ENCODE measurements around the gene DEF6. TPM values are rescaled to one million over a fixed set of nuclear protein-coding genes. Genes with fewer than 3 reads are reported as not detected.

The DEF6 gene
- total RNA-seq, 1 donor from 2014 or later, result 6.2 TPM

DNA sequence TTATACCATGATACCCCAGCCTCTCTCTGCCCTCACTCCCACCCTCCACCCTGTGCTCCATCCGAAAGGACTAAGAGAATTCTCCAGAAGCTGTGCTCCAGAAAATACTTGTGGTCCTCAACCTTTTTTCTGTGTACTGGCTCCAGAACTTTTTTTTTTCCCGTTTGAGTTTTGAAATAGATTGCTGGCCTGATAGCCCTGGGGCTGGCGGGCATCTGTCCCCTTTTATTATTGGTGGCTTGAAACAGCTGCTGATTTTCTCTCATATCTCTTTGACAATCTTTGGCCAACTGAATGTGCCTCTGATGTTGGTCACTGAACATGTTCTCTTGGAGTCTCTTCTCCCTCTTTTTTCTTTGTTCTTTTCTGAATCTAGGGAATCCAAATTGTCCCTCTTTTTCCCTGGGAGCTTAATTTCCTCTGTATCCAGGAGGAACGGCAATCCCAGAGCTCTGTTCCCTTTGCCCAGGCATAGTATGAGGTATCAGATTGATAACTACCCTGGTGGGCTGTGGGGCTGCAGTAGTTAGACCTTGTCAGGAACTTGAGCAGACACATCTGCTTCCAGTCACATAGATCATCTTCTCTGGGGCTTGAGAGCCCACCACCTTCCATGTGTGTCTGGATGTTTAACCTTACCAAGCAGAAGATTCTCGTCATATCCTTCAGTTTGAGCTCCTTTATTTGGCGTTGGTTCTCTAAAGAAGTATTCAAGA lies 46.4 kb downstream of the DEF6 start:
- H3K9me3 Mint-ChIP-seq, result no peaks in the 10 kb centered on the region
- H3K27me3 Mint-ChIP-seq, result peaks cover 3% of the 10 kb centered on the region
- peaks cover 33% of the 10 kb centered on the region for H3K4me1 Mint-ChIP-seq (ENCODE audit: unreplicated experiment)
- peaks cover 8% of the 10 kb centered on the region for H3K36me3 Mint-ChIP-seq
- peak overlapping the region; percentile 96 for H3K4me3 Mint-ChIP-seq
- TF ChIP-seq, protein P1, sequence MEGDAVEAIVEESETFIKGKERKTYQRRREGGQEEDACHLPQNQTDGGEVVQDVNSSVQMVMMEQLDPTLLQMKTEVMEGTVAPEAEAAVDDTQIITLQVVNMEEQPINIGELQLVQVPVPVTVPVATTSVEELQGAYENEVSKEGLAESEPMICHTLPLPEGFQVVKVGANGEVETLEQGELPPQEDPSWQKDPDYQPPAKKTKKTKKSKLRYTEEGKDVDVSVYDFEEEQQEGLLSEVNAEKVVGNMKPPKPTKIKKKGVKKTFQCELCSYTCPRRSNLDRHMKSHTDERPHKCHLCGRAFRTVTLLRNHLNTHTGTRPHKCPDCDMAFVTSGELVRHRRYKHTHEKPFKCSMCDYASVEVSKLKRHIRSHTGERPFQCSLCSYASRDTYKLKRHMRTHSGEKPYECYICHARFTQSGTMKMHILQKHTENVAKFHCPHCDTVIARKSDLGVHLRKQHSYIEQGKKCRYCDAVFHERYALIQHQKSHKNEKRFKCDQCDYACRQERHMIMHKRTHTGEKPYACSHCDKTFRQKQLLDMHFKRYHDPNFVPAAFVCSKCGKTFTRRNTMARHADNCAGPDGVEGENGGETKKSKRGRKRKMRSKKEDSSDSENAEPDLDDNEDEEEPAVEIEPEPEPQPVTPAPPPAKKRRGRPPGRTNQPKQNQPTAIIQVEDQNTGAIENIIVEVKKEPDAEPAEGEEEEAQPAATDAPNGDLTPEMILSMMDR (conservative IDR thresholded peaks at IDR 0.05), result no peak
- H3K27ac Mint-ChIP-seq, result peak overlapping the region; percentile 91
- DNase-seq (ENCODE audit: extremely low spot score, unreplicated experiment), result no peak

DNA sequence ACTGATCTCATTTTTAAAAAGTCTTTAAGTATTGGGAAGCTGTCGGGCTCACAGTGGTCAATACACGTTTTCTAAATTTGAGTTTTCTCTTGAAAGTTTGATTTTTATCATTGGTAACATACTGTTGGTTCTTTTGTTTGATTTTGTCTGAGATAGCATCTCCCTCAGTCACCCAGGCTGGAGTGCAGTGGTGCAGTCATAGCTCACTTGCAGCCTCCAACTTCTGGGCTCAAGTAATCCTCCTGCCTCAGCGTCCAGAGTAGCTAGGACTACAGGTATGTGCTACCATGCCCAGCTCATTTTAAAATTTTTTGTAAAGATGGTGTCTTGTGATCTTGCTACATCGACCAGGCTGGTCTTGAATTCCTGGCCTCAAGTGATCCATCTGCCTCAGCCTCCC lies 53.8 kb downstream of the DEF6 start:
- TF ChIP-seq, protein P1 (conservative IDR thresholded peaks at IDR 0.05), result no peak
- H3K4me3 Mint-ChIP-seq, result no peak overlapping the region
- no peak overlapping the region for H3K27ac Mint-ChIP-seq
- peaks cover 5% of the 10 kb centered on the region for H3K9me3 Mint-ChIP-seq
- H3K27me3 Mint-ChIP-seq, result no peaks in the 10 kb centered on the region
- no peak for DNase-seq (ENCODE audit: extremely low spot score, unreplicated experiment)
- peaks cover 6% of the 10 kb centered on the region for H3K4me1 Mint-ChIP-seq (ENCODE audit: unreplicated experiment)
- peaks cover 48% of the 10 kb centered on the region for H3K36me3 Mint-ChIP-seq

DNA sequence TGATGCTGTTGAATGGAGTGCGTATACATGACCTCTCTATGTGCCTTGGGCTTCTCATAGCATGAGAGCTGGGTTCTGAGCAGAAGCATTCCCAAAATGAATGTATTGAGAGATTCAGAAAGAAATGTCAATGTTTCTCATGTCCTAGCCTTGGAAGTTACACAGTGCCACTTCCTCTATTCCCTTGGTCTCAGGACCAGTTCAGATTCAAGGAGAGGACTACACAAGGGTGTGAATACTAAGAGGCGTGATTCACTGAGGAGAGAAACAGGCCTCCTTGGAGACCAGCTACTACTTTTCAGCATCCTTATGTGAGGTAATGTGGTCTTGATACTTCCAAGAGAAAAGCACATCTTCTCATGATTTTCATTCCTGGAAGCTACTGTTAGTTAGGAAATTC lies 55.1 kb downstream of the DEF6 start:
- Mint-ChIP-seq H3K4me1 (ENCODE audit: unreplicated experiment) (peaks cover 6% of the 10 kb centered on the region), H3K27ac (no peak overlapping the region), H3K4me3 (no peak overlapping the region), H3K9me3 (peaks cover 5% of the 10 kb centered on the region), H3K27me3 (no peaks in the 10 kb centered on the region), H3K36me3 (peaks cover 51% of the 10 kb centered on the region)
- DNase-seq (ENCODE audit: extremely low spot score, unreplicated experiment), result no peak
- TF ChIP-seq, protein P1 (conservative IDR thresholded peaks at IDR 0.05), result no peak

DNA sequence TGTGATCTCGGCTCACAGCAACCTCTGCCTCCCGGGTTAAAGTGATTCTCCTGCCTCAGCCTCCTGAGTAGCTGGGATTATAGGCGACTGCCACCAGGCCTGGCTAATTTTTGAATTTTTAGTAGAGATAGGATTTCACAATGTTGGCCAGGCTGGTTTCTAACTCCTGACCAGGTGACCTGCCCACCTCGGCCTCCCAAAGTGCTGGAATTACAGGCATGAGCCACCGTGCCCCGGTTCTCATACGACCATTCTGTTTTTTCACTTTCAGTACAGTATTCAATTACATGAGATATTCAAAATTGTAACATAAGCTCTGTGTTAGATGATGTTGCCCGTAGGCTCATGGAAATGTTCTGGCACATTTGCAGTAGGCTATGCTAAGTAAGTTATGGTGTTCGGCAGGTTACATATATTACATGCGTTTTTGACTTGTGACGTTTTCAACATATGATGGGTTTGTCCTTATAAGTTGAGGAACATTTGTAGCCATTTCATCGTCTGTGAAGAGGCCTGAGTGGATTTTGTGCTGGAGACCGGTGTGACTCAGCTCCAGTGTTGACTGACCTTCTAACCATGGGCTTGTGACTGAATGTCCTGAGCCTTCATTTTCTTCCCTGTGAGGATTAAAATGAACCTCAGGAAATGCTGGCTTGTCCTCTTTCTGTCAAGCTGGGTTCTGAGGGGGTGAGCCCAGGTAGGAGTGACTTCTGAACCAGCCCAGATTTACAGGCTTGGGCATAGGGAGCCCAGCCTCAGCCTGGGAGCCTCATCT lies 56.9 kb downstream of the DEF6 start:
- Mint-ChIP-seq H3K36me3 (peaks cover 46% of the 10 kb centered on the region), H3K27ac (no peak overlapping the region), H3K27me3 (no peaks in the 10 kb centered on the region), H3K9me3 (peaks cover 5% of the 10 kb centered on the region), H3K4me1 (ENCODE audit: unreplicated experiment) (peaks cover 15% of the 10 kb centered on the region), H3K4me3 (no peak overlapping the region)
- DNase-seq (ENCODE audit: extremely low spot score, unreplicated experiment), result no peak
- TF ChIP-seq, protein P1 (conservative IDR thresholded peaks at IDR 0.05), result no peak

DNA sequence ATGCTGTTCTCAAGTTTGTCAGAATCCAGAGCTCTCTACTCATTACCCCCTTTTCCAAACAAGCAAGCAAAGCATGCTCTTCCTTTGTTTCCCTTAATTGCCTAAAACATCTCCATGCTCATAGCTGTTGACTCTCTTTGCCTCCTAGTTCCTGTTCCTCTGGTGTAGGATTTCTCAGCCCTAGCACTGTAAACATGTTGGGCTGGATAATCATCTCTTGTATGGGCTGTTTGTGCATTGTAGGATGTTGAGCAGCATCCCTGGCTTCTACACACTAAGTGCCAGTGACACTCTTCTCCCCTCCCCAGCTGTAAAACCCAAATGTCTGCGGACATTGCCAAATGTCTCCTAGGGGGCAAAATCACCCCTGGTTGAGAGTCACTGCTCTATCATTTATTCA lies 58.8 kb downstream of the DEF6 start:
- Mint-ChIP-seq H3K27me3 (no peaks in the 10 kb centered on the region), H3K9me3 (peaks cover 5% of the 10 kb centered on the region), H3K36me3 (peaks cover 39% of the 10 kb centered on the region), H3K27ac (no peak overlapping the region), H3K4me1 (ENCODE audit: unreplicated experiment) (peaks cover 32% of the 10 kb centered on the region), H3K4me3 (no peak overlapping the region)
- DNase-seq (ENCODE audit: extremely low spot score, unreplicated experiment), result no peak
- TF ChIP-seq, protein P1 (conservative IDR thresholded peaks at IDR 0.05), result no peak

All from type B pancreatic cell (in vitro differentiated cells).